HT-29 (cell line): ENCODE results near the gene MYO5A. TPM values are rescaled to one million over a fixed set of nuclear protein-coding genes. Genes with fewer than 3 reads are reported as not detected.

Source experiments
- DNase-seq: peaks from one replicate; pipeline ENCODE4 v3.0.0-alpha.2; 2015; ENCODE audit warnings: low spot score
- small RNA-seq: library from RNA; depleted of rRNA; stranded (forward); fragments of <200 nt; gene quantifications from one replicate; pipeline ENCODE3, GENCODE V24; 2014
- total RNA-seq: library from RNA; depleted of rRNA; stranded (reverse); fragments of >200 nt; shearing (Covaris generic); gene quantifications from 2 replicates; pipeline ENCODE4 v1.2.3, GENCODE V29; 2014; rRNA removed

The MYO5A gene
- total RNA-seq, 1 experiment from 2014 or later = 0.76 TPM

- no peak for DNase-seq
Measured at GRCh38 chr15:52257734-52258062, 271.0 kb downstream of the MYO5A start.

Small RNA genes within 50 kb of the gene (small RNA-seq; reads per million reads assigned to genes)
- gene MIR1266 = 0.29 reads per million

Other genes with a start within 250 kb of the MYO5A start
- gene MYO5C, start 233.1 kb downstream of the MYO5A start, total RNA-seq = 15.9 and 23.4 TPM in 2 replicates
- 56.3 and 57.3 TPM in 2 replicates for gene ARPP19, start 40.1 kb upstream of the MYO5A start, total RNA-seq
- gene ATOSA, start 150.5 kb upstream of the MYO5A start, total RNA-seq = 5.3 and 6.8 TPM in 2 replicates